Left colon (tissue), 2 donors: ENCODE data around the gene CAB39L. TPM values are rescaled to one million over a fixed set of nuclear protein-coding genes. Genes with fewer than 3 reads are reported as not detected.

Experiments used
- ATAC-seq: fragments of 200-7000 bp; cut with Tn5 transposase; one replicate; pipeline ENCODE4 v1.9.1; 2020; ENCODE audit warnings: mild to moderate bottlenecking, moderate library complexity
- DNase-seq, 2 donors: peaks; one replicate each; pipeline ENCODE4 v3.0.0-alpha.2; 2020
- intact Hi-C, 2 donors: fragments of 100-400 bp; cut with DNase I in 1 of 2; cut with micrococcal nuclease in 1 of 2; formaldehyde crosslinking; loops; one replicate each; pipeline versions ENCODE4 v1.11.2 to v1.14.0; 2022; cut with DNase I, micrococcal nuclease
- total RNA-seq, 2 donors: library from RNA; stranded (reverse); fragmentation: NEBNext Ultra II Directional; extraction: Animal tissue kit (Norgen Biotek cat#: 25700); gene quantifications; one replicate each; pipeline ENCODE4 v1.2.1, GENCODE V29; 2021
- donor health status: DM: no; HTN: no; CAD: no.
- donor health status: DM: yes; HTN: yes; CAD: no.

Gene CAB39L
- total RNA-seq, 2 donors from 2014 or later: 6.8 to 13.5 TPM

GRCh38 chr13:49407936-49408335 lies 35.9 kb downstream of the CAB39L start:
- DNase-seq (no peak), ATAC-seq (no peak)
- intact Hi-C loops: no loop called here

- DNase-seq (no peak), ATAC-seq (no peak)
- intact Hi-C loops: no loop called here
Measured at GRCh38 chr13:49407068-49407467, 36.8 kb downstream of the CAB39L start.

- ATAC-seq: no peak
- no peak for DNase-seq
- intact Hi-C loops: no loop called here
Measured at GRCh38 chr13:49404703-49405020, 39.2 kb downstream of the CAB39L start.

- no peak for DNase-seq
- intact Hi-C loops: no loop called here
- no peak for ATAC-seq
Measured at GRCh38 chr13:49403996-49404702, 39.7 kb downstream of the CAB39L start.

GRCh38 chr13:49400755-49401659 lies 42.9 kb downstream of the CAB39L start:
- intact Hi-C loops: no loop called here
- DNase-seq: peak; percentile 10 to 41
- ATAC-seq: peak; percentile 83

GRCh38 chr13:49399801-49400472 lies 43.9 kb downstream of the CAB39L start:
- DNase-seq (no peak), ATAC-seq (peak; percentile 84)
- intact Hi-C loops: no loop called here

GRCh38 chr13:49395878-49396380 lies 47.9 kb downstream of the CAB39L start:
- DNase-seq (no peak), ATAC-seq (no peak)
- intact Hi-C loops: no loop called here

- intact Hi-C loops: no loop called here
- ATAC-seq (no peak), DNase-seq (no peak)
Measured at GRCh38 chr13:49395451-49395865, 48.4 kb downstream of the CAB39L start.

GRCh38 chr13:49388091-49388635 lies 55.7 kb downstream of the CAB39L start:
- ATAC-seq (no peak), DNase-seq (no peak)
- intact Hi-C loops: no loop called here

- intact Hi-C loops: no loop called here
- no peak for DNase-seq
- no peak for ATAC-seq
Measured at GRCh38 chr13:49386664-49387063, 57.2 kb downstream of the CAB39L start.

GRCh38 chr13:49376121-49376520 lies 67.7 kb downstream of the CAB39L start:
- intact Hi-C loops: no loop called here
- no peak for ATAC-seq
- DNase-seq: no peak

- no peak for DNase-seq
- ATAC-seq: no peak
- intact Hi-C loops: no loop called here
Measured at GRCh38 chr13:49374585-49375290, 69.1 kb downstream of the CAB39L start.

- no peak for ATAC-seq
- intact Hi-C loops: no loop called here
- DNase-seq: no peak
Measured at GRCh38 chr13:49373716-49374115, 70.1 kb downstream of the CAB39L start.

GRCh38 chr13:49371943-49372613 lies 71.8 kb downstream of the CAB39L start:
- DNase-seq (no peak), ATAC-seq (peak; percentile 77)
- intact Hi-C loops: no loop called here

GRCh38 chr13:49370371-49370770 lies 73.5 kb downstream of the CAB39L start:
- intact Hi-C loops: no loop called here
- ATAC-seq: no peak
- DNase-seq: no peak

- DNase-seq: no peak
- no peak for ATAC-seq
- intact Hi-C loops: no loop called here
Measured at GRCh38 chr13:49369866-49370265, 74.0 kb downstream of the CAB39L start.

GRCh38 chr13:49368688-49369087 lies 75.2 kb downstream of the CAB39L start:
- DNase-seq (no peak), ATAC-seq (no peak)
- intact Hi-C loops: no loop called here
